Muscle layer of colon (tissue), 2 donors: Measurements from ENCODE around the gene MBOAT7.

Source experiments
- H3K27ac ChIP-seq: one replicate; pipeline ENCODE4 v1.7.0; 2013; ENCODE audit warnings: low read depth, mild to moderate bottlenecking, low read length, moderate library complexity
- H3K27me3 ChIP-seq, 2 donors: one replicate each; pipeline ENCODE4 v1.7.0; 2013; ENCODE audit warnings: low read length in 2 of 2, mild to moderate bottlenecking in 2 of 2; ENCODE audit not compliant: insufficient read depth in 2 of 2, control insufficient read depth in 1 of 2
- H3K36me3 ChIP-seq: one replicate; pipeline ENCODE4 v1.7.0; 2013; ENCODE audit warnings: mild to moderate bottlenecking, low read length; ENCODE audit not compliant: insufficient read depth
- H3K4me1 ChIP-seq: one replicate; pipeline ENCODE4 v1.7.0; 2013; ENCODE audit warnings: mild to moderate bottlenecking, low read length; ENCODE audit not compliant: insufficient read depth
- H3K4me3 ChIP-seq, 2 donors: one replicate each; pipeline ENCODE4 v1.7.0; 2013; ENCODE audit warnings: low read length in 2 of 2, low read depth in 1 of 2, mild to moderate bottlenecking in 1 of 2, moderate library complexity in 1 of 2
- H3K9ac ChIP-seq: one replicate; pipeline ENCODE4 v1.7.0; 2013; ENCODE audit warnings: low read length
- H3K9me3 ChIP-seq: one replicate; pipeline ENCODE4 v1.7.0; 2013; ENCODE audit warnings: mild to moderate bottlenecking, low read length
- donor health status: abdominal sarcoma.
- donor health status: Adenocarcinoma of cecum.

Gene MBOAT7

GRCh38 chr19:54156490-54156889 lies 32.9 kb downstream of the MBOAT7 start:
- no peak overlapping the region for H3K27ac ChIP-seq
- H3K4me1 ChIP-seq, result peaks cover 19% of the 10 kb centered on the region
- no peaks in the 10 kb centered on the region for H3K27me3 ChIP-seq
- no peak overlapping the region for H3K9ac ChIP-seq
- H3K36me3 ChIP-seq, result peaks cover 66% of the 10 kb centered on the region
- no peak overlapping the region for H3K4me3 ChIP-seq
- H3K9me3 ChIP-seq, result no peaks in the 10 kb centered on the region

- Histone ChIP-seq H3K4me1 (peaks cover 16% of the 10 kb centered on the region), H3K9me3 (no peaks in the 10 kb centered on the region), H3K4me3 (no peak overlapping the region), H3K36me3 (peaks cover 70% of the 10 kb centered on the region), H3K27me3 (no peaks in the 10 kb centered on the region), H3K9ac (no peak overlapping the region), H3K27ac (no peak overlapping the region)
Observed at GRCh38 chr19:54155694-54156093, 33.7 kb downstream of the MBOAT7 start.

- Histone ChIP-seq H3K4me3 (no peak overlapping the region), H3K27me3 (no peaks in the 10 kb centered on the region), H3K27ac (no peak overlapping the region), H3K4me1 (peaks cover 12% of the 10 kb centered on the region), H3K36me3 (peaks cover 77% of the 10 kb centered on the region), H3K9ac (no peak overlapping the region), H3K9me3 (no peaks in the 10 kb centered on the region)
Observed at GRCh38 chr19:54154603-54155345, 34.6 kb downstream of the MBOAT7 start.

GRCh38 chr19:54153731-54154326 lies 35.6 kb downstream of the MBOAT7 start:
- H3K36me3 ChIP-seq, result peaks cover 86% of the 10 kb centered on the region
- H3K9ac ChIP-seq, result no peak overlapping the region
- no peaks in the 10 kb centered on the region for H3K27me3 ChIP-seq
- peaks cover 9% of the 10 kb centered on the region for H3K4me1 ChIP-seq
- no peak overlapping the region for H3K27ac ChIP-seq
- no peak overlapping the region for H3K4me3 ChIP-seq
- no peaks in the 10 kb centered on the region for H3K9me3 ChIP-seq

- Histone ChIP-seq H3K36me3 (peaks cover 84% of the 10 kb centered on the region), H3K27ac (no peak overlapping the region)
Observed at GRCh38 chr19:54152878-54153524, 36.4 kb downstream of the MBOAT7 start.

GRCh38 chr19:54152267-54152666 lies 37.1 kb downstream of the MBOAT7 start:
- no peaks in the 10 kb centered on the region for H3K27me3 ChIP-seq
- no peak overlapping the region for H3K9ac ChIP-seq
- peaks cover 84% of the 10 kb centered on the region for H3K36me3 ChIP-seq
- H3K9me3 ChIP-seq, result no peaks in the 10 kb centered on the region
- H3K4me1 ChIP-seq, result no peaks in the 10 kb centered on the region
- no peak overlapping the region for H3K4me3 ChIP-seq
- no peak overlapping the region for H3K27ac ChIP-seq

More at GRCh38 chr19:54152878-54153524, 36.4 kb downstream of the MBOAT7 start:
- no peak overlapping the region for H3K9ac ChIP-seq
- H3K4me1 ChIP-seq, result peaks cover under 1% of the 10 kb centered on the region
- no peaks in the 10 kb centered on the region for H3K27me3 ChIP-seq
- no peaks in the 10 kb centered on the region for H3K9me3 ChIP-seq
- H3K4me3 ChIP-seq, result no peak overlapping the region

GRCh38 chr19:54151362-54152035 lies 37.9 kb downstream of the MBOAT7 start:
- Histone ChIP-seq H3K36me3 (peaks cover 84% of the 10 kb centered on the region), H3K27ac (no peak overlapping the region), H3K27me3 (no peaks in the 10 kb centered on the region), H3K4me1 (no peaks in the 10 kb centered on the region), H3K9me3 (no peaks in the 10 kb centered on the region), H3K4me3 (no peak overlapping the region), H3K9ac (no peak overlapping the region)

GRCh38 chr19:54149021-54149812 lies 40.2 kb downstream of the MBOAT7 start:
- H3K27me3 ChIP-seq, result no peaks in the 10 kb centered on the region
- no peaks in the 10 kb centered on the region for H3K9me3 ChIP-seq
- H3K4me1 ChIP-seq, result no peaks in the 10 kb centered on the region
- H3K9ac ChIP-seq, result no peak overlapping the region
- H3K36me3 ChIP-seq, result peaks cover 87% of the 10 kb centered on the region
- no peak overlapping the region for H3K27ac ChIP-seq
- H3K4me3 ChIP-seq, result no peak overlapping the region

GRCh38 chr19:54148158-54148557 lies 41.2 kb downstream of the MBOAT7 start:
- H3K27ac ChIP-seq, result no peak overlapping the region

GRCh38 chr19:54147676-54148075 lies 41.7 kb downstream of the MBOAT7 start:
- Histone ChIP-seq H3K9me3 (no peaks in the 10 kb centered on the region), H3K4me1 (no peaks in the 10 kb centered on the region), H3K36me3 (peaks cover 87% of the 10 kb centered on the region), H3K27me3 (no peaks in the 10 kb centered on the region), H3K27ac (no peak overlapping the region), H3K9ac (no peak overlapping the region), H3K4me3 (no peak overlapping the region)

More at GRCh38 chr19:54148158-54148557, 41.2 kb downstream of the MBOAT7 start:
- no peak overlapping the region for H3K4me3 ChIP-seq
- no peaks in the 10 kb centered on the region for H3K4me1 ChIP-seq
- H3K36me3 ChIP-seq, result peaks cover 87% of the 10 kb centered on the region
- no peaks in the 10 kb centered on the region for H3K9me3 ChIP-seq
- H3K9ac ChIP-seq, result no peak overlapping the region
- H3K27me3 ChIP-seq, result no peaks in the 10 kb centered on the region
